ENCODE data around the gene USP2. TPM values are rescaled to one million over a fixed set of nuclear protein-coding genes. Genes with fewer than 3 reads are reported as not detected.

The USP2 gene
- total RNA-seq, 1 experiment from 2014 or later = 5.7 TPM

DNA sequence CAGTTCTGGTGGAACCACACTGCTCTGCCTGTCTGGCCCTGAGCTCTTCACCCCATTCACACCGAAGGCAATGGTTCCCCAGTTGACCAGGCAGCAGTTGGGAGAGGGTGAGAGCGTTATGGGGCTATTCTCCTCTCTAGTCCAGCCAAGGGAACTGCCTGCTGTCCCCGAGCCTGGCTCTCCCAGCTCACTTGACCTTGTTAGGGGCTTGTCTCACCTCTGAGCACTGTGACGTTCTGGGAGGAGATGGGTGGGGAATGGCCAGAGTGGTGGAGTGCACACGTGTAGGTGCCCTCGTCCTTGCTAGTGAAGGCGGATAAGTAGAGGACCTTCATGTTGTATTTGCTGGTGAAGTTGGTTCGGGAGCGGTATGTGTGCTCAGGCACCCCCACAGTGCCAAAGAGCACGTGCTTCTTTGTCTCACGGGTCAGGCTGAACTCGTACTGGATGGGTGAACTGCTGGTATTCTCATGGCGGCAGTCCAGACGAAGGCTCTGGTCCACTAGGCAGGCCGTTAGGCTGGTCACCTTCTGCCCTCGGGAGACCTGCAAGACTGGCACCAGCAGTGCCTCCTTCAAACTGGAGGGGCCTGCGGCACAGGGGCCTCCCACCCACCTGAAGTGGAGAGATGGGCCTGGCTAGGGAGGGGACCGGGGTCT, 38.5 kb upstream of the USP2 start:
- Histone ChIP-seq H3K4me1 (ENCODE audit: insufficient read depth, low read length) (peaks cover 12% of the 10 kb centered on the region; the same call in 1 of the 2 replicates), H3T11ph (ENCODE audit: low read length) (no peak overlapping the region), H3K18ac (ENCODE audit: insufficient read length, low read depth, low read length) (no peak overlapping the region), H3K27ac (ENCODE audit: insufficient read length, low read depth, low read length) (peak overlapping the region; percentile 21), H3K23me2 (ENCODE audit: insufficient read length, low read depth, low read length, poor library complexity, severe bottlenecking) (peaks cover 3% of the 10 kb centered on the region), H3K79me2 (ENCODE audit: insufficient read depth, low read length) (peaks cover 8% of the 10 kb centered on the region; the same call in 1 of the 2 replicates), H3K56ac (ENCODE audit: insufficient read length, low read depth, low read length) (no peak overlapping the region), H4K8ac (replicated peaks; ENCODE audit: insufficient read length, low read depth, low read length) (no peak overlapping the region), H3K14ac (ENCODE audit: insufficient read depth, low read length) (peak overlapping the region; percentile 21; the same call in 1 of the 2 replicates), H4K5ac (ENCODE audit: insufficient read length, low read depth, low read length) (no peak overlapping the region), H3K4ac (ENCODE audit: low read depth, low read length) (no peak overlapping the region), H3K79me1 (ENCODE audit: insufficient read depth, low read depth, low read length, poor library complexity, severe bottlenecking) (no peaks in the 10 kb centered on the region), H2BK5ac (ENCODE audit: insufficient read length, low read length) (no peak overlapping the region), H3K4me2 (ENCODE audit: insufficient read depth, insufficient read length, low read length) (no peak overlapping the region), H3K27me3 (ENCODE audit: insufficient read depth, low read length) (no peaks in the 10 kb centered on the region), H2BK120ac (ENCODE audit: low read depth, low read length, poor library complexity, severe bottlenecking) (no peak overlapping the region), H3K23ac (ENCODE audit: insufficient read length, low read depth, low read length) (no peak overlapping the region), H3K9me3 (ENCODE audit: control insufficient read depth, low read depth, low read length) (no peaks in the 10 kb centered on the region), H2BK12ac (ENCODE audit: insufficient read length, low read depth, low read length) (no peak overlapping the region), H4K91ac (ENCODE audit: insufficient read length, low read depth, low read length) (no peak overlapping the region), H2AK5ac (ENCODE audit: insufficient read length, low read length) (no peak overlapping the region), H3K9ac (ENCODE audit: extremely low read depth, insufficient read length, low read length) (no peak overlapping the region), H2BK15ac (ENCODE audit: low read depth, low read length) (no peak overlapping the region), H4K20me1 (ENCODE audit: control insufficient read depth, insufficient read depth, insufficient read length) (peaks cover 2% of the 10 kb centered on the region), H2AFZ (ENCODE audit: low read length) (no peak overlapping the region), H2BK20ac (ENCODE audit: low read depth, low read length, poor library complexity, severe bottlenecking) (no peak overlapping the region)
- TF ChIP-seq, protein P1, sequence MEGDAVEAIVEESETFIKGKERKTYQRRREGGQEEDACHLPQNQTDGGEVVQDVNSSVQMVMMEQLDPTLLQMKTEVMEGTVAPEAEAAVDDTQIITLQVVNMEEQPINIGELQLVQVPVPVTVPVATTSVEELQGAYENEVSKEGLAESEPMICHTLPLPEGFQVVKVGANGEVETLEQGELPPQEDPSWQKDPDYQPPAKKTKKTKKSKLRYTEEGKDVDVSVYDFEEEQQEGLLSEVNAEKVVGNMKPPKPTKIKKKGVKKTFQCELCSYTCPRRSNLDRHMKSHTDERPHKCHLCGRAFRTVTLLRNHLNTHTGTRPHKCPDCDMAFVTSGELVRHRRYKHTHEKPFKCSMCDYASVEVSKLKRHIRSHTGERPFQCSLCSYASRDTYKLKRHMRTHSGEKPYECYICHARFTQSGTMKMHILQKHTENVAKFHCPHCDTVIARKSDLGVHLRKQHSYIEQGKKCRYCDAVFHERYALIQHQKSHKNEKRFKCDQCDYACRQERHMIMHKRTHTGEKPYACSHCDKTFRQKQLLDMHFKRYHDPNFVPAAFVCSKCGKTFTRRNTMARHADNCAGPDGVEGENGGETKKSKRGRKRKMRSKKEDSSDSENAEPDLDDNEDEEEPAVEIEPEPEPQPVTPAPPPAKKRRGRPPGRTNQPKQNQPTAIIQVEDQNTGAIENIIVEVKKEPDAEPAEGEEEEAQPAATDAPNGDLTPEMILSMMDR (conservative IDR thresholded peaks at IDR 0.05) = no peak
- peak overlapping the region in 2 of 3 experiments; percentile 38 to 68; a peak in 4 of 7 replicates for H3K27ac Mint-ChIP-seq
- no peaks in the 10 kb centered on the region; a peak in 2 of 5 replicates for H3K9me3 Mint-ChIP-seq
- no CpG with 5 or more reads among the region's 18 CpGs for WGBS (ENCODE audit: extremely low coverage, insufficient read length, low lambda C conversion rate)
- H3K4me3 Mint-ChIP-seq = peak overlapping the region; percentile 95 to 97
- peaks cover 6% of the 10 kb centered on the region for H3K27me3 Mint-ChIP-seq (ENCODE audit: low read depth)
- H3K36me3 Mint-ChIP-seq (ENCODE audit: insufficient read depth in 1 of 3, low read depth in 3 of 3) = peaks cover 28 to 44% (median 39%) of the 10 kb centered on the region in 3 experiments
- no peak for DNase-seq
- H3K4me1 Mint-ChIP-seq = peaks cover 47 to 51% of the 10 kb centered on the region in 2 experiments
